NCI-H2081 treated with DMSO at 0.1 percent for 48 hours (cell line): ENCODE results near the gene ZFYVE21.

Experiments
- DNase-seq: peaks from one replicate; lab custom pipeline; 2025; lab: John Stamatoyannopoulos, UW

ZFYVE21 gene

GRCh38 chr14:103737432-103738045 lies 21.9 kb downstream of the ZFYVE21 start:
- DNase-seq: no peak

GRCh38 chr14:103738166-103738565 lies 22.6 kb downstream of the ZFYVE21 start:
- no peak for DNase-seq

- DNase-seq: no peak
Observed at GRCh38 chr14:103738701-103739451, 23.3 kb downstream of the ZFYVE21 start.

- no peak for DNase-seq
Observed at GRCh38 chr14:103739466-103739792, 23.8 kb downstream of the ZFYVE21 start.

GRCh38 chr14:103739793-103740501 lies 24.3 kb downstream of the ZFYVE21 start:
- DNase-seq: no peak

- no peak for DNase-seq
Observed at GRCh38 chr14:103740991-103741689, 25.5 kb downstream of the ZFYVE21 start.

GRCh38 chr14:103741876-103742275 lies 26.3 kb downstream of the ZFYVE21 start:
- no peak for DNase-seq

- no peak for DNase-seq
Observed at GRCh38 chr14:103742499-103743255, 27.1 kb downstream of the ZFYVE21 start.

GRCh38 chr14:103743691-103744090 lies 28.1 kb downstream of the ZFYVE21 start:
- no peak for DNase-seq

- DNase-seq: no peak
Observed at GRCh38 chr14:103744621-103745395, 29.2 kb downstream of the ZFYVE21 start.

GRCh38 chr14:103745424-103745823 lies 29.8 kb downstream of the ZFYVE21 start:
- no peak for DNase-seq

- no peak for DNase-seq
Observed at GRCh38 chr14:103746701-103747100, 31.1 kb downstream of the ZFYVE21 start.

- no peak for DNase-seq
Observed at GRCh38 chr14:103748534-103748857, 32.9 kb downstream of the ZFYVE21 start.

GRCh38 chr14:103749452-103749851 lies 33.8 kb downstream of the ZFYVE21 start:
- no peak for DNase-seq

GRCh38 chr14:103749860-103750259 lies 34.2 kb downstream of the ZFYVE21 start:
- no peak for DNase-seq

- DNase-seq: no peak
Observed at GRCh38 chr14:103753774-103754173, 38.2 kb downstream of the ZFYVE21 start.

- DNase-seq: no peak
Observed at GRCh38 chr14:103755060-103755459, 39.5 kb downstream of the ZFYVE21 start.

GRCh38 chr14:103758059-103758776 lies 42.6 kb downstream of the ZFYVE21 start:
- no peak for DNase-seq

- DNase-seq: no peak
Observed at GRCh38 chr14:103762036-103762435, 46.4 kb downstream of the ZFYVE21 start.

GRCh38 chr14:103762541-103762940 lies 46.9 kb downstream of the ZFYVE21 start:
- DNase-seq: no peak
